C4-2B (cell line): Measurements from ENCODE around the gene B3GALT5.

Source experiments
- H3K27ac ChIP-seq: fragments of 450-650 bp; 2 replicates; pipeline ENCODE4 v1.5.1; 2017
- ZFX ChIP-seq: fragments of 450-650 bp; IDR thresholded peaks from 2 replicates; pipeline ENCODE4 v1.6.1; 2017
- TF ChIP-seq, protein P1 (sequence below): fragments of 450-650 bp; conservative IDR thresholded peaks from 2 replicates; pipeline ENCODE4 v1.5.1; 2017; ENCODE audit warnings: mild to moderate bottlenecking

The B3GALT5 gene

GRCh38 chr21:39669485-39669884 lies 56.7 kb downstream of the B3GALT5 start:
- H3K27ac ChIP-seq = no peak overlapping the region
- TF ChIP-seq, protein P1, sequence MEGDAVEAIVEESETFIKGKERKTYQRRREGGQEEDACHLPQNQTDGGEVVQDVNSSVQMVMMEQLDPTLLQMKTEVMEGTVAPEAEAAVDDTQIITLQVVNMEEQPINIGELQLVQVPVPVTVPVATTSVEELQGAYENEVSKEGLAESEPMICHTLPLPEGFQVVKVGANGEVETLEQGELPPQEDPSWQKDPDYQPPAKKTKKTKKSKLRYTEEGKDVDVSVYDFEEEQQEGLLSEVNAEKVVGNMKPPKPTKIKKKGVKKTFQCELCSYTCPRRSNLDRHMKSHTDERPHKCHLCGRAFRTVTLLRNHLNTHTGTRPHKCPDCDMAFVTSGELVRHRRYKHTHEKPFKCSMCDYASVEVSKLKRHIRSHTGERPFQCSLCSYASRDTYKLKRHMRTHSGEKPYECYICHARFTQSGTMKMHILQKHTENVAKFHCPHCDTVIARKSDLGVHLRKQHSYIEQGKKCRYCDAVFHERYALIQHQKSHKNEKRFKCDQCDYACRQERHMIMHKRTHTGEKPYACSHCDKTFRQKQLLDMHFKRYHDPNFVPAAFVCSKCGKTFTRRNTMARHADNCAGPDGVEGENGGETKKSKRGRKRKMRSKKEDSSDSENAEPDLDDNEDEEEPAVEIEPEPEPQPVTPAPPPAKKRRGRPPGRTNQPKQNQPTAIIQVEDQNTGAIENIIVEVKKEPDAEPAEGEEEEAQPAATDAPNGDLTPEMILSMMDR = no peak
- TF ChIP-seq ZFX = no peak

GRCh38 chr21:39669976-39670661 lies 57.4 kb downstream of the B3GALT5 start:
- TF ChIP-seq, protein P1 = no peak
- TF ChIP-seq ZFX = no peak
- no peak overlapping the region for H3K27ac ChIP-seq

GRCh38 chr21:39670701-39671100 lies 58.0 kb downstream of the B3GALT5 start:
- H3K27ac ChIP-seq = no peak overlapping the region
- no peak for TF ChIP-seq ZFX
- TF ChIP-seq, protein P1 = no peak

DNA sequence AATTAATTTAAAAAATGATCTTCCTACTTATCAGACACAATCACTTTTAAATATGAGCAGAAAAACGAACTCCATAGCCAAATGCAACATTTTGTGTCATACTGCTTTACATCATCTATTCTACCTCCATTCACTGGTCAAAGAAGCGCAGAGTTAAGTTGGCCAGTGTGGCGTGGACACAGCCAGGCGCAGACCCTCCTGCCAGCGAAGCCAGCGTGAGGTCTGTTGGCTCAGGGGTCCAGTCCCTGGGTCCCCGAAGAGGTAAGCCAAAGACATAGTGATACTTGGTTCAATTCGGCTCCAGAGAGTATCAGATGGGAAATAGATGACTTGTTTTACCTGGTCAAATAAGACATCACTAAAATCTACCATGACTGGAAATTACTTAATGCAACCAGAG lies 59.2 kb downstream of the B3GALT5 start:
- no peak overlapping the region for H3K27ac ChIP-seq

DNA sequence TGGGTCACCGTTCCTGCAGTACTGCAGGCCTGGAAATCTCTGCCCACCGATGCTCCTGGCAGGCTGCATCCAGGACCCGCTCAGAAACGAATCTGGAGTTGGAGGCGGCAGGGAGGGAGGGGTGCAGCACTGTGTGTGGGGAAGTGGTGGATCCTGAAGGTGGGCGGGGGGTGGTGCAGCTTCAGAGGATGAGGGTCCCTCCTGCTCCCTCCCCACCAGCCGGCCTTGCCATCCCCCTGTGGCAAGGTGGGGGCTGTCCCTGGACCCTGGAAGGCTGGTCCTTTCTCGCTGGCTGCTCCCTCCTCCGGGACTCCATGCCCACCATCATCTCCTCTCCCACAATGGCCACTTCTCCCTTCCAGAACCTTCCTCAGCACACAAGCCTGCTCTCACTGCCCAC lies 60.4 kb downstream of the B3GALT5 start:
- H3K27ac ChIP-seq = no peak overlapping the region
- TF ChIP-seq, protein P1 = no peak
- no peak for TF ChIP-seq ZFX

More for the DNA sequence above, 59.2 kb downstream of the B3GALT5 start:
- TF ChIP-seq, protein P1 = no peak
- TF ChIP-seq ZFX = no peak

DNA sequence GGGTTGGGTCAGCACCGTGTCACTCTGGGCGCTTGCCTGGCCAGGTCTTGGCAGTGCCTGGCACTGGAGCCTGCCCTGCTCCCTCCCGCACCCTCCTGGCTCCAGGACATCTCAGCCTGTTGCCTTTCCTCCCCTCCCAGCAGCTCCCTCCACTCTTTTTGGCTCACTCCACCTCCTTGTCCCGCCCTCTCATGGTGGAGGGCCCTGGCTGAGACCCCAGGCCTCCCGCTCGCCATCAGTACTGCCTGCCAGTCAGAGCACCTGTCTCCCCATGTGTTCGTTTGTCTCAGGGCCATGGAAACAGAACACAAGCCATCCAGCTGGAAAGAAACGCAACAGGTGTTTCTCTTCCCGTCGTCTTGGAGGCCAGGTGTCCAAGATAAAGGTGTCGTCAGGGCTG lies 61.0 kb downstream of the B3GALT5 start:
- H3K27ac ChIP-seq = no peak overlapping the region
- TF ChIP-seq ZFX = no peak
- TF ChIP-seq, protein P1 = no peak

DNA sequence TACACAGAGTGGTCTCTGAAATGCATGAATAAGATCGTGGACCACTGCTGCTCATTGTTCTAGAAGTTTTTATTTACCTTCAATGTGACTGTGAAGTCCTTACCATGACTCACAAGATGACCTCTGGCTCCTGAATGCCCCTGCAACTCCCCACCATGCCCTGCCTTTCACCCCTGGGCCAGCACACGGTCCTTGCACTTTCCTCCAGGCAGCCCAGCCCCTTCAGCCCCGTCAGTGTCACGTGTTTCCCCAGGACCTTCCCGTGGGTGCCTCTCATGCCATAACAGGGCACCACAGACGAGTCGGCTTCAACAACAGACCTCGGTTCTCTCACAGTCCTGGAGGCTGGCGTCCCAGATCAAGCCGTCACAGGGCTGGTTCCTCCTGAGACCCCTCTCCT lies 62.1 kb downstream of the B3GALT5 start:
- TF ChIP-seq, protein P1 = no peak
- no peak for TF ChIP-seq ZFX
- H3K27ac ChIP-seq = no peak overlapping the region
